WTC11 (cell line): ENCODE data around the gene FHIT. TPM values are rescaled to one million over a fixed set of nuclear protein-coding genes. Genes with fewer than 3 reads are reported as not detected.

ENCODE experiments used
- ATAC-seq: fragments of 200-7000 bp; cut with Tn5 transposase; 2 replicates; pipeline ENCODE4 v1.10.0; 2021; ENCODE audit warnings: mild to moderate bottlenecking, moderate library complexity
- CTCF ChIA-PET: fragments of 300-600 bp; sonication (Branson Sonifier 250); formaldehyde crosslinking; loops from one replicate; lab custom pipeline; 2021; ENCODE audit warnings: antibody characterized with exemption; lab: Charles Lee
- POLR2A ChIA-PET: fragments of 350-600 bp; sonication (Branson Sonifier 250); formaldehyde crosslinking; loops from one replicate; lab custom pipeline; 2021; ENCODE audit warnings: antibody characterized with exemption; lab: Charles Lee
- DNase-seq: peaks from one replicate; pipeline ENCODE4 v3.0.0; 2021; ENCODE audit warnings: low spot score
- H3K27ac Mint-ChIP-seq: 2 replicates; pipeline ENCODE4 v1.8.0; 2021; ENCODE audit warnings: mixed read lengths
- H3K27me3 Mint-ChIP-seq: 2 replicates; pipeline ENCODE4 v1.8.0; 2021; ENCODE audit warnings: low read depth, mild to moderate bottlenecking, moderate library complexity, mixed read lengths
- H3K36me3 Mint-ChIP-seq: 2 replicates; pipeline ENCODE4 v1.8.0; 2021; ENCODE audit warnings: mixed read lengths
- H3K4me1 Mint-ChIP-seq: 2 replicates; pipeline ENCODE4 v1.8.0; 2022; ENCODE audit warnings: mixed read lengths
- H3K4me3 Mint-ChIP-seq: 2 replicates; pipeline ENCODE4 v1.8.0; 2021; ENCODE audit warnings: mild to moderate bottlenecking, moderate library complexity, mixed read lengths
- H3K9me3 Mint-ChIP-seq: 2 replicates; pipeline ENCODE4 v1.8.0; 2021; ENCODE audit warnings: mixed read lengths
- ATF6 ChIP-seq: sonication (generic); formaldehyde crosslinking; IDR thresholded peaks from 2 replicates; pipeline ENCODE4 v1.8.1; 2023; ENCODE audit warnings: mild to moderate bottlenecking, missing genetic modification reagents
- GRHL2 ChIP-seq: fragments of 250-450 bp; sonication (Bioruptor Pico); IDR thresholded peaks from 2 replicates; pipeline ENCODE4 v1.8.0; 2022; ENCODE audit warnings: mild to moderate bottlenecking, moderate library complexity; ENCODE audit not compliant: insufficient replicate concordance, severe bottlenecking
- MXD4 ChIP-seq: fragments of 250-450 bp; sonication (Bioruptor Pico); IDR thresholded peaks from 2 replicates; pipeline ENCODE4 v1.8.0; 2021; ENCODE audit warnings: mild to moderate bottlenecking, moderate library complexity, borderline replicate concordance
- NR1H2 ChIP-seq: sonication (generic); formaldehyde crosslinking; IDR thresholded peaks from 2 replicates; pipeline ENCODE4 v1.9.0; 2021; ENCODE audit warnings: mild to moderate bottlenecking, moderate library complexity, missing genetic modification reagents
- PRDM15 ChIP-seq: sonication (generic); formaldehyde crosslinking; IDR thresholded peaks from 2 replicates; pipeline ENCODE4 v1.8.0; 2022; ENCODE audit warnings: missing genetic modification reagents
- PRRX2 ChIP-seq: fragments of 250-450 bp; sonication (Bioruptor Pico); IDR thresholded peaks from 2 replicates; pipeline ENCODE4 v1.8.0; 2021; ENCODE audit warnings: mild to moderate bottlenecking
- SMAD4 ChIP-seq: sonication (generic); formaldehyde crosslinking; IDR thresholded peaks from 2 replicates; pipeline ENCODE4 v1.8.0; 2022; ENCODE audit warnings: mild to moderate bottlenecking, missing genetic modification reagents
- TEAD1 ChIP-seq: sonication (generic); formaldehyde crosslinking; IDR thresholded peaks from 2 replicates; pipeline ENCODE4 v1.8.0; 2022; ENCODE audit warnings: mild to moderate bottlenecking, missing genetic modification reagents
- TEAD4 ChIP-seq: sonication (generic); formaldehyde crosslinking; IDR thresholded peaks from 2 replicates; pipeline ENCODE4 v1.8.0; 2022; ENCODE audit warnings: mild to moderate bottlenecking, missing genetic modification reagents
- TP53 ChIP-seq: sonication (generic); formaldehyde crosslinking; IDR thresholded peaks from 2 replicates; pipeline ENCODE4 v1.8.1; 2023; ENCODE audit warnings: mild to moderate bottlenecking, missing genetic modification reagents
- ZNF121 ChIP-seq: sonication (generic); formaldehyde crosslinking; IDR thresholded peaks from 2 replicates; pipeline ENCODE4 v1.8.0; 2023; ENCODE audit warnings: missing genetic modification reagents
- ZNF232 ChIP-seq: sonication (generic); formaldehyde crosslinking; IDR thresholded peaks from 2 replicates; pipeline ENCODE4 v1.8.0; 2022; ENCODE audit warnings: mild to moderate bottlenecking, missing genetic modification reagents
- ZNF532 ChIP-seq: fragments of 250-450 bp; sonication (Bioruptor Pico); IDR thresholded peaks from 2 replicates; pipeline ENCODE4 v1.9.0; 2021; ENCODE audit warnings: mild to moderate bottlenecking, borderline replicate concordance
- total RNA-seq: library from RNA; stranded (reverse); gene quantifications from 3 replicates; pipeline ENCODE4 v1.2.3, GENCODE V29; 2021
- TF ChIP-seq, protein P1 (sequence below): sonication (generic); formaldehyde crosslinking; IDR thresholded peaks from 2 replicates; pipeline ENCODE4 v1.8.0; 2022; ENCODE audit warnings: mild to moderate bottlenecking, missing genetic modification reagents
- TF ChIP-seq, protein P2 (sequence below): fragments of 200-600 bp; IDR thresholded peaks from 2 replicates; pipeline ENCODE4 v1.8.0; 2022; ENCODE audit warnings: antibody characterized with exemption
- TF ChIP-seq, protein P3 (sequence below): fragments of 250-450 bp; sonication (Bioruptor Pico); IDR thresholded peaks from 2 replicates; pipeline ENCODE4 v1.9.0; 2021; ENCODE audit warnings: mild to moderate bottlenecking

The FHIT gene
- total RNA-seq, 1 experiment from 2014 or later: 2.6 TPM

GRCh38 chr3:60125686-60126085 lies 1125.6 kb downstream of the FHIT start:
- Mint-ChIP-seq H3K9me3 (peaks cover 6% of the 10 kb centered on the region; the same call in 1 of the 2 replicates), H3K27me3 (no peaks in the 10 kb centered on the region), H3K4me3 (no peak overlapping the region), H3K27ac (no peak overlapping the region), H3K4me1 (peaks cover 1% of the 10 kb centered on the region; the same call in 1 of the 2 replicates), H3K36me3 (no peaks in the 10 kb centered on the region)
- no peak for ATAC-seq
- TF ChIP-seq, protein P1, sequence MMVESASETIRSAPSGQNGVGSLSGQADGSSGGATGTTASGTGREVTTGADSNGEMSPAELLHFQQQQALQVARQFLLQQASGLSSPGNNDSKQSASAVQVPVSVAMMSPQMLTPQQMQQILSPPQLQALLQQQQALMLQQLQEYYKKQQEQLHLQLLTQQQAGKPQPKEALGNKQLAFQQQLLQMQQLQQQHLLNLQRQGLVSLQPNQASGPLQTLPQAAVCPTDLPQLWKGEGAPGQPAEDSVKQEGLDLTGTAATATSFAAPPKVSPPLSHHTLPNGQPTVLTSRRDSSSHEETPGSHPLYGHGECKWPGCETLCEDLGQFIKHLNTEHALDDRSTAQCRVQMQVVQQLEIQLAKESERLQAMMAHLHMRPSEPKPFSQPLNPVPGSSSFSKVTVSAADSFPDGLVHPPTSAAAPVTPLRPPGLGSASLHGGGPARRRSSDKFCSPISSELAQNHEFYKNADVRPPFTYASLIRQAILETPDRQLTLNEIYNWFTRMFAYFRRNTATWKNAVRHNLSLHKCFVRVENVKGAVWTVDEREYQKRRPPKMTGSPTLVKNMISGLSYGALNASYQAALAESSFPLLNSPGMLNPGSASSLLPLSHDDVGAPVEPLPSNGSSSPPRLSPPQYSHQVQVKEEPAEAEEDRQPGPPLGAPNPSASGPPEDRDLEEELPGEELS (CRISPR knock-in tag): no peak
- TF ChIP-seq PRRX2 (no peak), TEAD4 (no peak), MXD4 (CRISPR knock-in tag) (no peak), ATF6 (CRISPR knock-in tag) (no peak)
- DNase-seq: no peak
- CTCF ChIA-PET: no interaction called here
- POLR2A ChIA-PET: no interaction called here

- no peak for ATAC-seq
- no peak overlapping the region for H3K4me3 Mint-ChIP-seq
- no peak for DNase-seq
- no peaks in the 10 kb centered on the region for H3K27me3 Mint-ChIP-seq
- ChIA-PET POLR2A (no interaction called here), CTCF (no interaction called here)
- no peak overlapping the region; the same call in 1 of the 2 replicates for H3K27ac Mint-ChIP-seq
- H3K9me3 Mint-ChIP-seq: no peaks in the 10 kb centered on the region
- no peak for TF ChIP-seq ZNF532 (CRISPR knock-in tag)
- TF ChIP-seq, protein P2, sequence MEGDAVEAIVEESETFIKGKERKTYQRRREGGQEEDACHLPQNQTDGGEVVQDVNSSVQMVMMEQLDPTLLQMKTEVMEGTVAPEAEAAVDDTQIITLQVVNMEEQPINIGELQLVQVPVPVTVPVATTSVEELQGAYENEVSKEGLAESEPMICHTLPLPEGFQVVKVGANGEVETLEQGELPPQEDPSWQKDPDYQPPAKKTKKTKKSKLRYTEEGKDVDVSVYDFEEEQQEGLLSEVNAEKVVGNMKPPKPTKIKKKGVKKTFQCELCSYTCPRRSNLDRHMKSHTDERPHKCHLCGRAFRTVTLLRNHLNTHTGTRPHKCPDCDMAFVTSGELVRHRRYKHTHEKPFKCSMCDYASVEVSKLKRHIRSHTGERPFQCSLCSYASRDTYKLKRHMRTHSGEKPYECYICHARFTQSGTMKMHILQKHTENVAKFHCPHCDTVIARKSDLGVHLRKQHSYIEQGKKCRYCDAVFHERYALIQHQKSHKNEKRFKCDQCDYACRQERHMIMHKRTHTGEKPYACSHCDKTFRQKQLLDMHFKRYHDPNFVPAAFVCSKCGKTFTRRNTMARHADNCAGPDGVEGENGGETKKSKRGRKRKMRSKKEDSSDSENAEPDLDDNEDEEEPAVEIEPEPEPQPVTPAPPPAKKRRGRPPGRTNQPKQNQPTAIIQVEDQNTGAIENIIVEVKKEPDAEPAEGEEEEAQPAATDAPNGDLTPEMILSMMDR: no peak
- H3K36me3 Mint-ChIP-seq: no peaks in the 10 kb centered on the region
- H3K4me1 Mint-ChIP-seq: peaks cover 11% of the 10 kb centered on the region
Measured at GRCh38 chr3:60120245-60120644, 1131.0 kb downstream of the FHIT start.

DNA sequence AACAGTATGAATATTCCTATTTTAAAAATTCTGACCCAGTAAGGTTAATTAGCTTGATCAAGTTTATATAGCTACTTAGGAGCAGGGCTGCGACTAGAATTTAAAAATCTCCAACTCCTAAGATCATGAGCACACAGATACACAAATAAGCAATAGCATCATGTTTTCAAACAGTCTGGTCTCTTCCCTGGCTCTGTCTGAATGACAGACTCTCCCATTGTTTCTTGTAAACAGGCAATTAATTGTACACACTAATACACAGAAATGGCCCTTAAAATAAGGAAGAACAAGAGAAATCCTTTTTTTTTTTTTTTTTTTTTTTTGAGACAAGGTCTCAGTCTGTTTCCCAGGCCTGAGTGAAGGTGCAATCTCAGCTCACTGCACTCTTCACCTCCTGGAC lies 1137.1 kb downstream of the FHIT start:
- DNase-seq (no peak), ATAC-seq (no peak)
- no peak overlapping the region for H3K4me3 Mint-ChIP-seq
- H3K9me3 Mint-ChIP-seq: no peaks in the 10 kb centered on the region
- ChIA-PET POLR2A (no interaction called here), CTCF (no interaction called here)
- H3K36me3 Mint-ChIP-seq: no peaks in the 10 kb centered on the region
- H3K27ac Mint-ChIP-seq: no peak overlapping the region
- H3K4me1 Mint-ChIP-seq: no peaks in the 10 kb centered on the region
- H3K27me3 Mint-ChIP-seq: no peaks in the 10 kb centered on the region
- TF ChIP-seq, protein P3, sequence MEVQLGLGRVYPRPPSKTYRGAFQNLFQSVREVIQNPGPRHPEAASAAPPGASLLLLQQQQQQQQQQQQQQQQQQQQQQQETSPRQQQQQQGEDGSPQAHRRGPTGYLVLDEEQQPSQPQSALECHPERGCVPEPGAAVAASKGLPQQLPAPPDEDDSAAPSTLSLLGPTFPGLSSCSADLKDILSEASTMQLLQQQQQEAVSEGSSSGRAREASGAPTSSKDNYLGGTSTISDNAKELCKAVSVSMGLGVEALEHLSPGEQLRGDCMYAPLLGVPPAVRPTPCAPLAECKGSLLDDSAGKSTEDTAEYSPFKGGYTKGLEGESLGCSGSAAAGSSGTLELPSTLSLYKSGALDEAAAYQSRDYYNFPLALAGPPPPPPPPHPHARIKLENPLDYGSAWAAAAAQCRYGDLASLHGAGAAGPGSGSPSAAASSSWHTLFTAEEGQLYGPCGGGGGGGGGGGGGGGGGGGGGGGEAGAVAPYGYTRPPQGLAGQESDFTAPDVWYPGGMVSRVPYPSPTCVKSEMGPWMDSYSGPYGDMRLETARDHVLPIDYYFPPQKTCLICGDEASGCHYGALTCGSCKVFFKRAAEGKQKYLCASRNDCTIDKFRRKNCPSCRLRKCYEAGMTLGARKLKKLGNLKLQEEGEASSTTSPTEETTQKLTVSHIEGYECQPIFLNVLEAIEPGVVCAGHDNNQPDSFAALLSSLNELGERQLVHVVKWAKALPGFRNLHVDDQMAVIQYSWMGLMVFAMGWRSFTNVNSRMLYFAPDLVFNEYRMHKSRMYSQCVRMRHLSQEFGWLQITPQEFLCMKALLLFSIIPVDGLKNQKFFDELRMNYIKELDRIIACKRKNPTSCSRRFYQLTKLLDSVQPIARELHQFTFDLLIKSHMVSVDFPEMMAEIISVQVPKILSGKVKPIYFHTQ (CRISPR knock-in tag): no peak
- TF ChIP-seq SMAD4 (CRISPR knock-in tag) (no peak), TEAD1 (CRISPR knock-in tag) (no peak), ZNF121 (CRISPR knock-in tag) (no peak), ZNF232 (CRISPR knock-in tag) (no peak), NR1H2 (CRISPR knock-in tag) (no peak), TP53 (no peak), PRDM15 (CRISPR knock-in tag) (no peak), GRHL2 (CRISPR knock-in tag) (no peak)
